Heart left ventricle (tissue), 13 donors: ENCODE results near the gene EWSR1.

Source experiments
- POLR2A ChIP-seq, 2 donors: fragments of 450-650 bp; IDR thresholded peaks; one replicate each; pipeline ENCODE4 v1.6.1; 2017; ENCODE audit warnings: antibody characterized with exemption in 2 of 2, mild to moderate bottlenecking in 2 of 2, moderate library complexity in 2 of 2
- TF ChIP-seq, protein P1 (sequence below), 12 donors: fragments of 200-600 bp; sonication (generic) in 4 of 12; IDR thresholded peaks; one replicate each; pipeline versions ENCODE4 v1.5.0 to v1.8.0; 2018 to 2022; ENCODE audit warnings: antibody characterized with exemption in 12 of 12, mild to moderate bottlenecking in 5 of 12
- donor health status: ischemic (EF 13 %, LVEDD 7.1; RV severe dilation, severe dysfunction).
- donor health status: DM: no; HTN: yes; CAD: no.
- donor health status: DM: no; HTN: no; CAD: no.
- donor health status: ischemic (EF 25% LVEDD 6.9; RV normal size, moderate dysfunction).
- donor health status: ischemic (EF 25% LVEDD 5.7; RV mildly dilated, moderate dysfunction).
- donor health status: ischemic (EF 35%, LVEDD 5.7; RV mildly dilated, moderate dysfunction).
- donor health status: nonischemic (EF 11% LVEDD 7.7; RV severe dilation, severe dysfunction).
- donor health status: DM: yes; HTN: yes; CAD: no.
- donor health status: PGD.
- donor health status: ischemic (EF 29% LVEDD 5.4; RV normal size, mild dysfunction).
- donor health status: nonischemic (EF 23%, LVEDD 6.1; RV moderate dilation, normal function).

DNA sequence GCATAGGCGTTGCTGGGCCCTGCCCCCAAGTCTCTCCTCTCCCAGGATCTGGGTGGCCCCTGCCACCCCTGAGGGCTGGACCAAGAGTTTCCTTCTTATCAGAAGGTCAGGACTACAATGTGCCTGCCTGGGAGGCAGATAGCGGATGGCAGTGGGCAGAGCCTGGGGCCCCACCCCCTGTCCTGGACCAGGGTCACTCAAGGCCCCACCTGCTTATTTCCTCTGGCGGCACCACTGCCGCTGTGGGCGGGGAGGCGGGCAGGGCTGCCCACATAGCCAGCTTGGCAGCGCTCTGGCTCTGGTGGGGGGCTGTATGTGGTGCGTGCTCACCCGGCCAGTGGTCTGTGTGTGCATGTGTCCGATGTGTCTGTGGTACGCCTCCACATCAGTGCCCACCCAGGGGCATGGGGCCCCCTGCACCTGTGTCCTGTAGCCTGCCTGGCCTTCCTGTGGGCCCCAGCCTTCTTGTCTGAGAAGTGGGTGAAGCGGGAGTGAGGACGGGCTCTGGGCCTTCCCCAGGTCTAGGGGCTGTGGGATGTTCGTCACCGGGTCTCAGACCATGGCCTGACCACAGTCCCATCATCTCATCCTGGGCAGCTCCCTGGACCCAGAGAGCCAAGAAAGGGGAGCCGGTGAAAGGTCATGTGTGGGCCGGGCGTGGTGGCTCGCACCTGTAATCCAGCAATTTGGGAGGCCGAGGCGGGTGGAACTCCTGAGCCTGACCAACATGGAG lies 41.4 kb downstream of the EWSR1 start:
- TF ChIP-seq, protein P1, sequence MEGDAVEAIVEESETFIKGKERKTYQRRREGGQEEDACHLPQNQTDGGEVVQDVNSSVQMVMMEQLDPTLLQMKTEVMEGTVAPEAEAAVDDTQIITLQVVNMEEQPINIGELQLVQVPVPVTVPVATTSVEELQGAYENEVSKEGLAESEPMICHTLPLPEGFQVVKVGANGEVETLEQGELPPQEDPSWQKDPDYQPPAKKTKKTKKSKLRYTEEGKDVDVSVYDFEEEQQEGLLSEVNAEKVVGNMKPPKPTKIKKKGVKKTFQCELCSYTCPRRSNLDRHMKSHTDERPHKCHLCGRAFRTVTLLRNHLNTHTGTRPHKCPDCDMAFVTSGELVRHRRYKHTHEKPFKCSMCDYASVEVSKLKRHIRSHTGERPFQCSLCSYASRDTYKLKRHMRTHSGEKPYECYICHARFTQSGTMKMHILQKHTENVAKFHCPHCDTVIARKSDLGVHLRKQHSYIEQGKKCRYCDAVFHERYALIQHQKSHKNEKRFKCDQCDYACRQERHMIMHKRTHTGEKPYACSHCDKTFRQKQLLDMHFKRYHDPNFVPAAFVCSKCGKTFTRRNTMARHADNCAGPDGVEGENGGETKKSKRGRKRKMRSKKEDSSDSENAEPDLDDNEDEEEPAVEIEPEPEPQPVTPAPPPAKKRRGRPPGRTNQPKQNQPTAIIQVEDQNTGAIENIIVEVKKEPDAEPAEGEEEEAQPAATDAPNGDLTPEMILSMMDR (IDR thresholded peaks at IDR 0.05): no peak
- no peak for TF ChIP-seq POLR2A (IDR thresholded peaks at IDR 0.05)
